T1000 (cell line): ENCODE measurements around the gene TJP3.
A peak's percentile ranks its signal among the peaks of the same experiment; 100 is the strongest.

Experiments
- DNase-seq: peaks from one replicate; lab custom pipeline; 2025; ENCODE audit warnings: mixed read lengths; lab: John Stamatoyannopoulos, UW

Gene TJP3

GRCh38 chr19:3691726-3692125, 16.5 kb upstream of the TJP3 start:
- no peak for DNase-seq

GRCh38 chr19:3692141-3693024, 15.8 kb upstream of the TJP3 start:
- no peak for DNase-seq

GRCh38 chr19:3693025-3693925, 14.9 kb upstream of the TJP3 start:
- DNase-seq: no peak

- DNase-seq: no peak
These were observed 13.6 kb upstream of the TJP3 start for GRCh38 chr19:3694361-3695123.

GRCh38 chr19:3695124-3695733, 13.0 kb upstream of the TJP3 start:
- DNase-seq: no peak

- no peak for DNase-seq
These were observed 12.1 kb upstream of the TJP3 start for GRCh38 chr19:3695986-3696659.

GRCh38 chr19:3696660-3696995, 11.6 kb upstream of the TJP3 start:
- DNase-seq: no peak

GRCh38 chr19:3697094-3697493, 11.1 kb upstream of the TJP3 start:
- no peak for DNase-seq

- no peak for DNase-seq
These were observed 10.4 kb upstream of the TJP3 start for GRCh38 chr19:3697671-3698385.

- no peak for DNase-seq
These were observed 9.7 kb upstream of the TJP3 start for GRCh38 chr19:3698386-3698950.

- peak; percentile 27 for DNase-seq
These were observed 9.0 kb upstream of the TJP3 start for GRCh38 chr19:3698974-3699740.

GRCh38 chr19:3699741-3700241, 8.4 kb upstream of the TJP3 start:
- DNase-seq: no peak

GRCh38 chr19:3700242-3701032, 7.7 kb upstream of the TJP3 start, which contains the start of gene PIP5K1C:
TSS of gene PIP5K1C (minus strand) at chr19:3700468. CDS start at chr19:3700390, 78 bp downstream.
- peak; percentile 84 for DNase-seq

- no peak for DNase-seq
These were observed 7.0 kb upstream of the TJP3 start for GRCh38 chr19:3701200-3701599.

GRCh38 chr19:3707868-3708206, 347 bp upstream of the TJP3 start:
- no peak for DNase-seq

GRCh38 chr19:3710265-3710812, 2.2 kb downstream of the TJP3 start:
- no peak for DNase-seq

GRCh38 chr19:3712663-3713611, 4.8 kb downstream of the TJP3 start:
- DNase-seq: no peak
